ENCODE data around the gene BLVRB.
"Not testable (repeated sequence)": the region's sequence is repeated elsewhere in the genome, so short reads cannot be mapped to it uniquely, and the experiment has no call there.

The BLVRB gene

GRCh38 chr19:40493778-40494177, 28.2 kb upstream of the BLVRB start:
- no peak for DNase-seq
- intact Hi-C loops (cut with DNase I) = no loop called here

- intact Hi-C loops (cut with DNase I) = no loop called here
- DNase-seq = no peak
Measured at GRCh38 chr19:40492274-40492673, 26.7 kb upstream of the BLVRB start.

- DNase-seq = no peak
- intact Hi-C loops (cut with DNase I) = no loop called here
Measured at GRCh38 chr19:40489882-40490230, 24.3 kb upstream of the BLVRB start.

GRCh38 chr19:40486017-40486416, 20.5 kb upstream of the BLVRB start:
- intact Hi-C loops (cut with DNase I) = no loop called here
- no peak for DNase-seq

- DNase-seq; intact Hi-C loops (cut with DNase I): not testable (repeated sequence)
Measured at GRCh38 chr19:40475878-40476644, 10.5 kb upstream of the BLVRB start.

- no peak for DNase-seq
- intact Hi-C loops (cut with DNase I) = no loop called here
Measured at GRCh38 chr19:40474737-40475136, 9.2 kb upstream of the BLVRB start.

GRCh38 chr19:40472516-40472915, 7.0 kb upstream of the BLVRB start:
- DNase-seq = no peak
- intact Hi-C loops (cut with DNase I) = no loop called here

- DNase-seq = no peak
- intact Hi-C loops (cut with DNase I) = no loop called here
Measured at GRCh38 chr19:40471111-40471510, 5.6 kb upstream of the BLVRB start.

GRCh38 chr19:40469011-40469410, 3.5 kb upstream of the BLVRB start:
- intact Hi-C loops (cut with DNase I) = loop anchor here (5.0 kb wide), 1 partner anchor 63 kb away; no protein-coding TSS in a partner anchor
- no peak for DNase-seq

GRCh38 chr19:40466985-40467734, 1.6 kb upstream of the BLVRB start, which contains the start of gene SPTBN4:
Gene SPTBN4 (plus strand): TSS chr19:40467001. CDS start chr19:40472622, 5,621 bp downstream.
- intact Hi-C loops (cut with DNase I) = loop anchor here (5.0 kb wide), 1 partner anchor 65 kb away; no protein-coding TSS in a partner anchor
- peak in 12 of 42 donors; percentile 11 to 80 (median 52) for DNase-seq

GRCh38 chr19:40466219-40466984, 857 bp upstream of the BLVRB start:
- intact Hi-C loops (cut with DNase I) = loop anchor here (5.0 kb wide), 1 partner anchor 66 kb away; no protein-coding TSS in a partner anchor
- peak; percentile 47 to 90 (median 72) for DNase-seq

GRCh38 chr19:40465025-40465556, 454 bp downstream of the BLVRB start:
- peak in 2 of 42 donors; percentile 14 to 24 for DNase-seq
- intact Hi-C loops (cut with DNase I) = loop anchor here (5.0 kb wide), 1 partner anchor 67 kb away; no protein-coding TSS in a partner anchor

GRCh38 chr19:40464059-40465024, 1.2 kb downstream of the BLVRB start:
- peak; percentile 62 to 94 (median 84) for DNase-seq
- intact Hi-C loops (cut with DNase I) = loop anchor here (5.0 kb wide), 1 partner anchor 68 kb away; no protein-coding TSS in a partner anchor

GRCh38 chr19:40463587-40464037, 1.9 kb downstream of the BLVRB start:
- DNase-seq; intact Hi-C loops (cut with DNase I): not testable (repeated sequence)

GRCh38 chr19:40461669-40462221, 3.8 kb downstream of the BLVRB start:
- peak in 13 of 42 donors; percentile 6 to 51 (median 23) for DNase-seq
- intact Hi-C loops (cut with DNase I) = no loop called here

GRCh38 chr19:40460185-40460584, 5.4 kb downstream of the BLVRB start:
- intact Hi-C loops (cut with DNase I) = no loop called here
- no peak for DNase-seq

GRCh38 chr19:40458597-40458974, 7.0 kb downstream of the BLVRB start:
- intact Hi-C loops (cut with DNase I) = no loop called here
- DNase-seq = no peak

Data from head of caudate nucleus (tissue), 42 donors.